ENCODE data around the gene COL6A6.
"Not testable (repeated sequence)": the region's sequence is repeated elsewhere in the genome, so short reads cannot be mapped to it uniquely, and the experiment has no call there.

COL6A6 gene

GRCh38 chr3:130546920-130547679 is 30.1 kb downstream of the COL6A6 start:
- H3K27ac ChIP-seq (replicated peaks): no peak overlapping the region
- H3K4me3 ChIP-seq (replicated peaks; ENCODE audit: insufficient read depth, low read length): no peak overlapping the region
- no peak for DNase-seq (ENCODE audit: low read depth in 1 of 2, low spot score in 1 of 2)
- TF ChIP-seq SPI1 (IDR thresholded peaks at IDR 0.05; ENCODE audit: borderline replicate concordance, low read depth): no peak
- TF ChIP-seq POLR2AphosphoS5 (IDR thresholded peaks at IDR 0.05; ENCODE audit: low read depth): no peak
- TF ChIP-seq REST (IDR thresholded peaks at IDR 0.05; ENCODE audit: insufficient replicate concordance, low read depth): no peak
- TF ChIP-seq GABPA (IDR thresholded peaks at IDR 0.05; ENCODE audit: low read depth): no peak
- no peak for TF ChIP-seq CTCF (IDR thresholded peaks at IDR 0.05; ENCODE audit: insufficient read depth, low read length)
- H3K27me3 ChIP-seq (ENCODE audit: insufficient read depth, poor library complexity, severe bottlenecking): no peaks in the 10 kb centered on the region

- not testable (repeated sequence) for H3K4me3 ChIP-seq (replicated peaks; ENCODE audit: insufficient read depth, low read length); DNase-seq (ENCODE audit: low read depth in 1 of 2, low spot score in 1 of 2); H3K27me3 ChIP-seq (ENCODE audit: insufficient read depth, poor library complexity, severe bottlenecking)
- peak overlapping the region; percentile 31; the same call in 1 of the 2 replicates for H3K27ac ChIP-seq (replicated peaks)
Measured at GRCh38 chr3:130547680-130548065, 30.7 kb downstream of the COL6A6 start.

GRCh38 chr3:130548356-130548755 is 31.4 kb downstream of the COL6A6 start:
- no peaks in the 10 kb centered on the region for H3K27me3 ChIP-seq (ENCODE audit: insufficient read depth, poor library complexity, severe bottlenecking)
- no peak for DNase-seq (ENCODE audit: low read depth in 1 of 2, low spot score in 1 of 2)
- no peak for TF ChIP-seq GABPA (IDR thresholded peaks at IDR 0.05; ENCODE audit: low read depth)
- no peak for TF ChIP-seq CTCF (IDR thresholded peaks at IDR 0.05; ENCODE audit: insufficient read depth, low read length)
- no peak for TF ChIP-seq SPI1 (IDR thresholded peaks at IDR 0.05; ENCODE audit: borderline replicate concordance, low read depth)
- no peak for TF ChIP-seq POLR2AphosphoS5 (IDR thresholded peaks at IDR 0.05; ENCODE audit: low read depth)
- TF ChIP-seq REST (IDR thresholded peaks at IDR 0.05; ENCODE audit: insufficient replicate concordance, low read depth): no peak
- peak overlapping the region; percentile 31 for H3K27ac ChIP-seq (replicated peaks)
- H3K4me3 ChIP-seq (replicated peaks; ENCODE audit: insufficient read depth, low read length): no peak overlapping the region

GRCh38 chr3:130557336-130558035 is 40.5 kb downstream of the COL6A6 start:
- no peak overlapping the region for H3K4me3 ChIP-seq (replicated peaks; ENCODE audit: insufficient read depth, low read length)
- no peak for TF ChIP-seq POLR2AphosphoS5 (IDR thresholded peaks at IDR 0.05; ENCODE audit: low read depth)
- no peak for TF ChIP-seq GABPA (IDR thresholded peaks at IDR 0.05; ENCODE audit: low read depth)
- TF ChIP-seq CTCF (IDR thresholded peaks at IDR 0.05; ENCODE audit: insufficient read depth, low read length): no peak
- no peaks in the 10 kb centered on the region for H3K27me3 ChIP-seq (ENCODE audit: insufficient read depth, poor library complexity, severe bottlenecking)
- H3K27ac ChIP-seq (replicated peaks): no peak overlapping the region
- no peak for DNase-seq (ENCODE audit: low read depth in 1 of 2, low spot score in 1 of 2)
